WTC11 (cell line): ENCODE results near the gene ZKSCAN1.
A peak's percentile ranks its signal among the peaks of the same experiment; 100 is the strongest.

Experiments
- ATF1 ChIP-seq: sonication (generic); formaldehyde crosslinking; IDR thresholded peaks from 2 replicates; pipeline ENCODE4 v1.8.1; 2023; ENCODE audit warnings: mild to moderate bottlenecking, moderate library complexity, missing genetic modification reagents
- GTF2I ChIP-seq: fragments of 250-450 bp; sonication (Bioruptor Pico); conservative IDR thresholded peaks from 2 replicates; pipeline ENCODE4 v1.4.0; 2021; ENCODE audit warnings: mild to moderate bottlenecking
- KAT7 ChIP-seq: sonication (generic); formaldehyde crosslinking; IDR thresholded peaks from 2 replicates; pipeline ENCODE4 v1.8.1; 2023; ENCODE audit warnings: missing genetic modification reagents, mild to moderate bottlenecking, borderline replicate concordance
- ZNF423 ChIP-seq: fragments of 250-450 bp; sonication (Bioruptor Pico); IDR thresholded peaks from 2 replicates; pipeline ENCODE4 v2.1.2; 2022; ENCODE audit warnings: mild to moderate bottlenecking, moderate library complexity
- TF ChIP-seq, protein P1 (sequence below): fragments of 200-600 bp; IDR thresholded peaks from 2 replicates; pipeline ENCODE4 v1.8.0; 2022; ENCODE audit warnings: antibody characterized with exemption
- TF ChIP-seq, protein P2 (sequence below): sonication (generic); formaldehyde crosslinking; IDR thresholded peaks from 2 replicates; pipeline ENCODE4 v1.8.1; 2022; ENCODE audit warnings: low read depth, missing genetic modification reagents, borderline replicate concordance
- TF ChIP-seq, protein P3 (sequence below): sonication (generic); formaldehyde crosslinking; IDR thresholded peaks from 2 replicates; pipeline ENCODE4 v1.8.0; 2022; ENCODE audit warnings: mild to moderate bottlenecking, missing genetic modification reagents
- TF ChIP-seq, protein P4 (sequence below): sonication (generic); formaldehyde crosslinking; IDR thresholded peaks from 2 replicates; pipeline ENCODE4 v1.8.1; 2023; ENCODE audit warnings: mild to moderate bottlenecking, missing genetic modification reagents, moderate library complexity

DNA sequence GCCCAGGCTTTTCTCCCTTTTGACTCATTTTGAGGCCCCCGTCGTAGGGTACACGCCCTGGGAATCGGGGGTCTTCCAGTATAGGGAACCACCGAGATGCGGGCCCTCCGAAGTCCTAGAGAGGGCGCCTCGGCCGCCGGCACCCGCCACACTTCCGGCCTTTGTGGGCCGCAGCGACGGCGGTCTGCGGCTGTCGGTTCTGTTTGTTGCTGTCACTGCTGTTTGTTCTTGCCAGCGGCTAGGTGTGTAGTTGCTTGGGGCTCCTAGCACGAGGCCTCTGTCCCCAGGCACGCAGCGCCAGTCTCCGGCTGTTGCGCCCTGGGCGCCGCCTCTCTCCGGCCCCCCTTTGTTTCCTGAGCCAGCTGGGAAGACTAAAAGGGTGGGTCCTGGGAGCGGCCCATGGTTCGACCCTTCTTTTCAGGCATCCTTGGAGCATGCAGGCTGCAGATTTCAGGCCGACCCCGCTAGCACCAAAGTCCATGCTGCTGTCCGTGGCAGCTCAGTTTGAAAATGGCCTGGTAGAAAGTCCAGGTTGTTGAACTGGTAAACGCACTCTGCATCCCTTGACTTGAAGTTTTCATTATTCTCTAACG lies 17.8 kb upstream of the ZKSCAN1 start:
- no peak for TF ChIP-seq ZNF423 (CRISPR knock-in tag)
- TF ChIP-seq, protein P1, sequence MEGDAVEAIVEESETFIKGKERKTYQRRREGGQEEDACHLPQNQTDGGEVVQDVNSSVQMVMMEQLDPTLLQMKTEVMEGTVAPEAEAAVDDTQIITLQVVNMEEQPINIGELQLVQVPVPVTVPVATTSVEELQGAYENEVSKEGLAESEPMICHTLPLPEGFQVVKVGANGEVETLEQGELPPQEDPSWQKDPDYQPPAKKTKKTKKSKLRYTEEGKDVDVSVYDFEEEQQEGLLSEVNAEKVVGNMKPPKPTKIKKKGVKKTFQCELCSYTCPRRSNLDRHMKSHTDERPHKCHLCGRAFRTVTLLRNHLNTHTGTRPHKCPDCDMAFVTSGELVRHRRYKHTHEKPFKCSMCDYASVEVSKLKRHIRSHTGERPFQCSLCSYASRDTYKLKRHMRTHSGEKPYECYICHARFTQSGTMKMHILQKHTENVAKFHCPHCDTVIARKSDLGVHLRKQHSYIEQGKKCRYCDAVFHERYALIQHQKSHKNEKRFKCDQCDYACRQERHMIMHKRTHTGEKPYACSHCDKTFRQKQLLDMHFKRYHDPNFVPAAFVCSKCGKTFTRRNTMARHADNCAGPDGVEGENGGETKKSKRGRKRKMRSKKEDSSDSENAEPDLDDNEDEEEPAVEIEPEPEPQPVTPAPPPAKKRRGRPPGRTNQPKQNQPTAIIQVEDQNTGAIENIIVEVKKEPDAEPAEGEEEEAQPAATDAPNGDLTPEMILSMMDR = no peak
- TF ChIP-seq GTF2I (CRISPR knock-in tag) = 0 out of 2 replicates have a peak, but pooled peaks have one; percentile 34
- no peak for TF ChIP-seq KAT7
- no peak for TF ChIP-seq ATF1 (CRISPR knock-in tag)
- TF ChIP-seq, protein P2, sequence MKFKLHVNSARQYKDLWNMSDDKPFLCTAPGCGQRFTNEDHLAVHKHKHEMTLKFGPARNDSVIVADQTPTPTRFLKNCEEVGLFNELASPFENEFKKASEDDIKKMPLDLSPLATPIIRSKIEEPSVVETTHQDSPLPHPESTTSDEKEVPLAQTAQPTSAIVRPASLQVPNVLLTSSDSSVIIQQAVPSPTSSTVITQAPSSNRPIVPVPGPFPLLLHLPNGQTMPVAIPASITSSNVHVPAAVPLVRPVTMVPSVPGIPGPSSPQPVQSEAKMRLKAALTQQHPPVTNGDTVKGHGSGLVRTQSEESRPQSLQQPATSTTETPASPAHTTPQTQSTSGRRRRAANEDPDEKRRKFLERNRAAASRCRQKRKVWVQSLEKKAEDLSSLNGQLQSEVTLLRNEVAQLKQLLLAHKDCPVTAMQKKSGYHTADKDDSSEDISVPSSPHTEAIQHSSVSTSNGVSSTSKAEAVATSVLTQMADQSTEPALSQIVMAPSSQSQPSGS (CRISPR knock-in tag) = no peak
- TF ChIP-seq, protein P3, sequence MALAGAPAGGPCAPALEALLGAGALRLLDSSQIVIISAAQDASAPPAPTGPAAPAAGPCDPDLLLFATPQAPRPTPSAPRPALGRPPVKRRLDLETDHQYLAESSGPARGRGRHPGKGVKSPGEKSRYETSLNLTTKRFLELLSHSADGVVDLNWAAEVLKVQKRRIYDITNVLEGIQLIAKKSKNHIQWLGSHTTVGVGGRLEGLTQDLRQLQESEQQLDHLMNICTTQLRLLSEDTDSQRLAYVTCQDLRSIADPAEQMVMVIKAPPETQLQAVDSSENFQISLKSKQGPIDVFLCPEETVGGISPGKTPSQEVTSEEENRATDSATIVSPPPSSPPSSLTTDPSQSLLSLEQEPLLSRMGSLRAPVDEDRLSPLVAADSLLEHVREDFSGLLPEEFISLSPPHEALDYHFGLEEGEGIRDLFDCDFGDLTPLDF (CRISPR knock-in tag) = no peak
- TF ChIP-seq, protein P4, sequence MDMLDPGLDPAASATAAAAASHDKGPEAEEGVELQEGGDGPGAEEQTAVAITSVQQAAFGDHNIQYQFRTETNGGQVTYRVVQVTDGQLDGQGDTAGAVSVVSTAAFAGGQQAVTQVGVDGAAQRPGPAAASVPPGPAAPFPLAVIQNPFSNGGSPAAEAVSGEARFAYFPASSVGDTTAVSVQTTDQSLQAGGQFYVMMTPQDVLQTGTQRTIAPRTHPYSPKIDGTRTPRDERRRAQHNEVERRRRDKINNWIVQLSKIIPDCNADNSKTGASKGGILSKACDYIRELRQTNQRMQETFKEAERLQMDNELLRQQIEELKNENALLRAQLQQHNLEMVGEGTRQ (CRISPR knock-in tag) = no peak
